RWPE2 (cell line): ENCODE data around the gene GDAP1L1.

Source experiments
- ATAC-seq: fragments of 200-7000 bp; cut with Tn5 transposase; 3 replicates; pipeline ENCODE4 v1.9.1; 2021; ENCODE audit warnings: low read depth
- DNase-seq: peaks from one replicate; pipeline ENCODE4 v3.0.0-alpha.2; 2020; ENCODE audit warnings: low spot score
- H3K27ac ChIP-seq: fragments of 450-650 bp; 2 replicates; pipeline ENCODE4 v1.5.1; 2017; ENCODE audit warnings: mild to moderate bottlenecking; ENCODE audit not compliant: poor library complexity, severe bottlenecking
- H3K27me3 ChIP-seq: fragments of 250-450 bp; sonication (Bioruptor Pico); 2 replicates; pipeline ENCODE4 v1.5.1; 2021; ENCODE audit warnings: mild to moderate bottlenecking, moderate library complexity; ENCODE audit not compliant: insufficient read depth, poor library complexity, severe bottlenecking
- H3K36me3 ChIP-seq: fragments of 250-450 bp; sonication (Bioruptor Pico); 2 replicates; pipeline ENCODE4 v1.5.1; 2020; ENCODE audit warnings: low read depth, mild to moderate bottlenecking, moderate library complexity
- H3K4me1 ChIP-seq: fragments of 250-450 bp; sonication (Bioruptor Pico); 2 replicates; pipeline ENCODE4 v1.5.1; 2021; ENCODE audit warnings: mild to moderate bottlenecking, moderate library complexity; ENCODE audit not compliant: insufficient read depth, poor library complexity, severe bottlenecking
- H3K4me3 ChIP-seq: fragments of 250-450 bp; sonication (Bioruptor Pico); 2 replicates; pipeline ENCODE4 v1.5.1; 2021; ENCODE audit warnings: mild to moderate bottlenecking, moderate library complexity; ENCODE audit not compliant: severe bottlenecking
- H3K9me3 ChIP-seq: fragments of 250-450 bp; sonication (Bioruptor Pico); 2 replicates; pipeline ENCODE4 v1.5.1; 2021; ENCODE audit warnings: mild to moderate bottlenecking, moderate library complexity; ENCODE audit not compliant: severe bottlenecking
- TF ChIP-seq, protein P1 (sequence below): fragments of 450-650 bp; IDR thresholded peaks from one replicate; pipeline ENCODE4 v1.5.1; 2017; ENCODE audit warnings: mild to moderate bottlenecking, moderate library complexity; ENCODE audit not compliant: poor library complexity, severe bottlenecking

The GDAP1L1 gene

DNA sequence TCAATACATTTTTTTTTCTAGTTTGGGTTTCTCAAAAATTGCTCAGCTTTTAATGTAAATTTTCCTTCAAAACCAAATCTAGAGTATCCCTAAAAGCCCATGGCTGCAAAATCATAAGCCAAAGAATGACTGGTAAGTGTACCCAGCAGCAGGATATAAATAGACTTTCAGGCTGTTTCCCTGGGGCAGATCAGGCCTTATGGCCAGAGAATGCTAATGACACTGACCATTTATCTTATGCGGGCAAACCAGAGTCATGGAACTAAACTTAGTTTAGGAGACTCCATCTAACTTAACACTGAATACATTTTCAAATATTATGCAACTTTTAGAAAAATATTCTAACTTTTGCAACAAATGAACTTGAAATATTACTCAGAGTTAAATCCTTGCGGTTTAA is 43.9 kb upstream of the GDAP1L1 start:
- Histone ChIP-seq H3K4me1 (peaks cover 56% of the 10 kb centered on the region), H3K36me3 (peaks cover 87% of the 10 kb centered on the region), H3K4me3 (no peak overlapping the region), H3K27me3 (no peaks in the 10 kb centered on the region), H3K9me3 (no peaks in the 10 kb centered on the region), H3K27ac (peak overlapping the region; percentile 91)
- TF ChIP-seq, protein P1, sequence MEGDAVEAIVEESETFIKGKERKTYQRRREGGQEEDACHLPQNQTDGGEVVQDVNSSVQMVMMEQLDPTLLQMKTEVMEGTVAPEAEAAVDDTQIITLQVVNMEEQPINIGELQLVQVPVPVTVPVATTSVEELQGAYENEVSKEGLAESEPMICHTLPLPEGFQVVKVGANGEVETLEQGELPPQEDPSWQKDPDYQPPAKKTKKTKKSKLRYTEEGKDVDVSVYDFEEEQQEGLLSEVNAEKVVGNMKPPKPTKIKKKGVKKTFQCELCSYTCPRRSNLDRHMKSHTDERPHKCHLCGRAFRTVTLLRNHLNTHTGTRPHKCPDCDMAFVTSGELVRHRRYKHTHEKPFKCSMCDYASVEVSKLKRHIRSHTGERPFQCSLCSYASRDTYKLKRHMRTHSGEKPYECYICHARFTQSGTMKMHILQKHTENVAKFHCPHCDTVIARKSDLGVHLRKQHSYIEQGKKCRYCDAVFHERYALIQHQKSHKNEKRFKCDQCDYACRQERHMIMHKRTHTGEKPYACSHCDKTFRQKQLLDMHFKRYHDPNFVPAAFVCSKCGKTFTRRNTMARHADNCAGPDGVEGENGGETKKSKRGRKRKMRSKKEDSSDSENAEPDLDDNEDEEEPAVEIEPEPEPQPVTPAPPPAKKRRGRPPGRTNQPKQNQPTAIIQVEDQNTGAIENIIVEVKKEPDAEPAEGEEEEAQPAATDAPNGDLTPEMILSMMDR, result no peak
- DNase-seq, result no peak
- ATAC-seq, result no peak

DNA sequence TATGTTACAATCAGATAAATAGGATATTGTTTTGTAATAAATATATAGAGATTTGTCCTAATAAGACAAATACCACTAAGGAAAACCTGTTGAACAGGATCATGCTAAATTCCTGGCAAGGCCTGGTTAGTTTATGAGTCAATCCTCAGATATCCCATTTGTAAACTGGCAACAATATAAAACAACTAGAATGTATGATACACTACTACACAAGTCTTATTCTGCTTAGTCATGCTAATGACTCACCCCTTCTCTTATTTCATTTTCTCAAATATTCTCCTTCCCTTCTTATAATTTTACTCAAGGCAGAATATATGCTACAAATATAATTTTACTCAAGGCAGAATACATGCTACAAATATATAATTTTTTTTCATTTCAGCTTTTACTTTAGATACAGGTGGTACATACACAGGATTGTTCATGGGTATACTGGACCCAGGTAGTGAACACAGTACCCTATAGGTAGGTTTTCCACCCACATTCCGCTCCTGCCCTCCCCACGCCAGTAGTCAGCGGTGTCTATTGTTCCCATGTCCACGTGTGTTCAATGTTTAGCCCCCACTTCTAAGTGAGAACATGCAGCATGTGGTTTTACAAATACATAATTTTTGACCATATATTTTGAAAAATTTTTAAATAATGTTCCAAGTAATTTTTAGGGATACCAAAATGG is 42.8 kb upstream of the GDAP1L1 start:
- Histone ChIP-seq H3K4me3 (no peak overlapping the region), H3K4me1 (peaks cover 56% of the 10 kb centered on the region), H3K27ac (peak overlapping the region; percentile 91), H3K27me3 (no peaks in the 10 kb centered on the region), H3K9me3 (no peaks in the 10 kb centered on the region), H3K36me3 (peaks cover 79% of the 10 kb centered on the region)
- DNase-seq (peak; percentile 78), ATAC-seq (peak; percentile 84)
- TF ChIP-seq, protein P1, result peak; percentile 7

DNA sequence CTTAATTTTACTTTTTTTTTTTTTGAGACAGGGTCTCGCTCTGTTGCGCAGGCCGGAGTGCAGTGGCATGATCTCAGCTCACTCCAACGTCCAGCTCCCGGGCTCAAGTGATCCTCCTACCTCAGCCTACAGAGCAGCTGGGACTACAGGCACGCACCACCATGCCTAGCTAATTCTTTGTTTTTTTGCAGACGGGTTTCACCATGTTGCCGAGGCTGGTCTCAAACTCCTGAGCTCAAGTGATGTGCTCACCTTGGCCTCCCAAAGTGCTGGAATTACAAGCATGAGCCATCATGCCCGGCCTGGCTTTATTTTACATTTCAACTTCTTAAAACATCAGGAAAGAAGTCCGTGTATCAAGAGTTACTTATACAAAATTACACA is 42.3 kb upstream of the GDAP1L1 start:
- no peak for ATAC-seq
- DNase-seq, result no peak
- TF ChIP-seq, protein P1, result no peak
- Histone ChIP-seq H3K4me3 (no peak overlapping the region), H3K4me1 (peaks cover 56% of the 10 kb centered on the region), H3K27me3 (no peaks in the 10 kb centered on the region), H3K27ac (peak overlapping the region; percentile 91), H3K36me3 (peaks cover 79% of the 10 kb centered on the region), H3K9me3 (no peaks in the 10 kb centered on the region)

DNA sequence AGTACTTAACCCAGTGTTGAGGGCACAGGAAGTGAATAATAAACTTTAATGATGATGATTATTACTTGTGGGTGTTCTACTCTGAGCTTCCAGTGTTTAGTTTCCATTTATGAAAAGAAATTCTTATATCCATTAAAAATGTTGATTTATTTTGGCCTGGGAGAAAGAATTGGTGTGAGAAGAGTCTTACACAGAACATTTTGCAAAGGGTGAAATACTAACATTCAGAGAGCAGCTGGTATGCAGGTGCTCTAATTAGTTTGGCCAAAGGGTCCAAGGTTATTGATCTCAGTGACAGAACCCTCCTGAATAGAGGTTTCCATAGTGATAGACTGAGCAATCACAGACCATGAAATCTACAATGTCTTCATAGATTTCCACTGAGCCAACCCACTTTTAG is 41.0 kb upstream of the GDAP1L1 start:
- Histone ChIP-seq H3K27ac (peak overlapping the region; percentile 91), H3K4me3 (no peak overlapping the region)

More for the DNA sequence above, 41.0 kb upstream of the GDAP1L1 start:
- TF ChIP-seq, protein P1, result no peak
- Histone ChIP-seq H3K4me1 (peaks cover 56% of the 10 kb centered on the region), H3K9me3 (no peaks in the 10 kb centered on the region), H3K27me3 (no peaks in the 10 kb centered on the region), H3K36me3 (peaks cover 67% of the 10 kb centered on the region)
- DNase-seq, result no peak
- no peak for ATAC-seq
